Osteoblast (primary cell): Measurements from ENCODE around the gene TNRC6A. TPM values are rescaled to one million over a fixed set of nuclear protein-coding genes. Genes with fewer than 3 reads are reported as not detected.
"Not testable (repeated sequence)": the region's sequence is repeated elsewhere in the genome, so short reads cannot be mapped to it uniquely, and the experiment has no call there.

ENCODE experiments used
- DNase-seq: peaks from one replicate; pipeline ENCODE4 v3.0.0; 2011; ENCODE audit warnings: low spot score, mixed read lengths; ENCODE audit not compliant: insufficient read length; ENCODE audit errors: missing footprints
- H2AFZ ChIP-seq: 2 replicates; pipeline ENCODE4 v1.6.0; 2011; ENCODE audit warnings: mild to moderate bottlenecking, low read length
- H3K27ac ChIP-seq: 2 replicates; pipeline ENCODE4 v1.5.1; 2011; ENCODE audit warnings: mild to moderate bottlenecking, low read depth, low read length, moderate library complexity
- H3K27me3 ChIP-seq: 2 replicates; pipeline ENCODE4 v1.6.0; 2012; ENCODE audit warnings: mild to moderate bottlenecking, control low read depth, inconsistent platforms, low read length, moderate library complexity; ENCODE audit not compliant: insufficient read depth
- H3K36me3 ChIP-seq: 2 replicates; pipeline ENCODE4 v1.5.1; 2011; ENCODE audit warnings: mild to moderate bottlenecking, low read length, control low read depth, moderate library complexity; ENCODE audit not compliant: insufficient read depth
- H3K4me1 ChIP-seq: 2 replicates; pipeline ENCODE4 v1.5.1; 2011; ENCODE audit warnings: mild to moderate bottlenecking, low read length, control low read depth, moderate library complexity; ENCODE audit not compliant: insufficient read depth
- H3K4me2 ChIP-seq: 2 replicates; pipeline ENCODE4 v1.6.0; 2011; ENCODE audit warnings: mild to moderate bottlenecking, low read length; ENCODE audit not compliant: insufficient read depth
- H3K4me3 ChIP-seq: fragments of 200-600 bp; sonication (generic); 3 replicates; pipeline ENCODE4 v1.5.1; 2012; ENCODE audit warnings: mild to moderate bottlenecking, low read length, inconsistent platforms; ENCODE audit not compliant: insufficient read depth
- H3K79me2 ChIP-seq: 2 replicates; pipeline ENCODE4 v1.6.0; 2012; ENCODE audit warnings: mild to moderate bottlenecking, low read length, control low read depth, inconsistent platforms; ENCODE audit not compliant: insufficient read depth
- H3K9me3 ChIP-seq: 2 replicates; pipeline ENCODE4 v1.5.1; 2011; ENCODE audit warnings: low read depth, low read length, control low read depth
- H4K20me1 ChIP-seq: 2 replicates; pipeline ENCODE4 v1.6.0; 2012; ENCODE audit warnings: mild to moderate bottlenecking, low read length, control low read depth; ENCODE audit not compliant: insufficient read depth
- CTCF ChIP-seq: IDR thresholded peaks from 2 replicates; pipeline ENCODE4 v1.5.1; 2011; ENCODE audit warnings: mild to moderate bottlenecking, low read depth, low read length, moderate library complexity; ENCODE audit errors: extremely low read depth
- total RNA-seq: library from RNA; depleted of rRNA; stranded (reverse); fragments of >200 nt; gene quantifications from 2 replicates; pipeline ENCODE4 v1.2.3, GENCODE V29; 2012

The TNRC6A gene
- total RNA-seq, 1 donor = 38.0 TPM

GRCh38 chr16:24699151-24699723, 30.2 kb upstream of the TNRC6A start:
- Histone ChIP-seq H3K4me3 (no peak overlapping the region), H3K4me1 (peaks cover 21% of the 10 kb centered on the region), H3K27ac (no peak overlapping the region), H2AFZ (no peak overlapping the region), H3K4me2 (no peak overlapping the region), H4K20me1 (no peaks in the 10 kb centered on the region), H3K36me3 (no peaks in the 10 kb centered on the region), H3K9me3 (no peaks in the 10 kb centered on the region), H3K27me3 (no peaks in the 10 kb centered on the region), H3K79me2 (no peaks in the 10 kb centered on the region)
- DNase-seq = no peak
- TF ChIP-seq CTCF = no peak

- TF ChIP-seq CTCF = peak; percentile 44
- Histone ChIP-seq H3K36me3 (no peaks in the 10 kb centered on the region), H3K27ac (peak overlapping the region; percentile 75), H3K27me3 (no peaks in the 10 kb centered on the region), H3K9me3 (no peaks in the 10 kb centered on the region), H4K20me1 (no peaks in the 10 kb centered on the region), H2AFZ (no peak overlapping the region), H3K4me3 (no peak overlapping the region), H3K4me1 (peaks cover 19% of the 10 kb centered on the region), H3K4me2 (peak overlapping the region; percentile 81), H3K79me2 (no peaks in the 10 kb centered on the region)
- DNase-seq = peak; percentile 81
These were observed 28.7 kb upstream of the TNRC6A start for GRCh38 chr16:24700549-24701392.

DNA sequence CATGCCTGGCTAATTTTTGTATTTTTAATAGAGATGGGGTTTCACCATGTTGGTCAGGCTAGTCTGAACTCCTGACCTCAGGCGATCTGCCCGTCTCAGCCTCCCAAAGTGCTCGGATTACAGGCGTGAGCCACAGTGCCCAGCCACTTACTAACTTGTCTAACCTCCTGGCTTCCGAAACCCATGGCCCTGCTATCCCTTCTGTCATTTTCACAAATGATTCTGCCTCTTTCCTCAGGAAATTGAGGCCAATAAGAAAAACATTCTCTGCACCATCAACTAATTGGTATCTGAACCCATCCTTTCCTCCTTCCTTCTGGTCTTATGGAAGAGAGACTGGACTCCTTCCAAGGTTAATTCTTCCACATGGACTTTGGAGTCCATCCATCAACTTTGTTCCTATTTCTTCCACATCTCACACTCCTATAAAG, 27.9 kb upstream of the TNRC6A start:
- H3K4me3 ChIP-seq = peak overlapping the region; percentile 33

GRCh38 chr16:24707760-24708159, 21.7 kb upstream of the TNRC6A start:
- H3K36me3 ChIP-seq, H3K79me2 ChIP-seq, H4K20me1 ChIP-seq, H3K4me1 ChIP-seq, H3K4me2 ChIP-seq, DNase-seq, H3K9me3 ChIP-seq, H3K27ac ChIP-seq, H3K4me3 ChIP-seq, H2AFZ ChIP-seq, H3K27me3 ChIP-seq: not testable (repeated sequence)

More for the DNA sequence above, 27.9 kb upstream of the TNRC6A start:
- H4K20me1 ChIP-seq = no peaks in the 10 kb centered on the region
- no peaks in the 10 kb centered on the region for H3K79me2 ChIP-seq
- no peak for TF ChIP-seq CTCF
- H3K4me2 ChIP-seq = peak overlapping the region; percentile 81
- no peaks in the 10 kb centered on the region for H3K36me3 ChIP-seq
- peaks cover 19% of the 10 kb centered on the region for H3K4me1 ChIP-seq
- no peaks in the 10 kb centered on the region for H3K27me3 ChIP-seq
- peak overlapping the region; percentile 73 for H2AFZ ChIP-seq
- DNase-seq = no peak
- H3K9me3 ChIP-seq = no peaks in the 10 kb centered on the region
- H3K27ac ChIP-seq = peak overlapping the region; percentile 75
